GM21447 (cell line): ENCODE data around the gene TTLL5.

Experiments used
- ATAC-seq: cut with Tn5 transposase; IDR thresholded peaks from one replicate; pipeline ENCODE4 v1.9.1; 2021; ENCODE audit not compliant: unreplicated experiment

Gene TTLL5

DNA sequence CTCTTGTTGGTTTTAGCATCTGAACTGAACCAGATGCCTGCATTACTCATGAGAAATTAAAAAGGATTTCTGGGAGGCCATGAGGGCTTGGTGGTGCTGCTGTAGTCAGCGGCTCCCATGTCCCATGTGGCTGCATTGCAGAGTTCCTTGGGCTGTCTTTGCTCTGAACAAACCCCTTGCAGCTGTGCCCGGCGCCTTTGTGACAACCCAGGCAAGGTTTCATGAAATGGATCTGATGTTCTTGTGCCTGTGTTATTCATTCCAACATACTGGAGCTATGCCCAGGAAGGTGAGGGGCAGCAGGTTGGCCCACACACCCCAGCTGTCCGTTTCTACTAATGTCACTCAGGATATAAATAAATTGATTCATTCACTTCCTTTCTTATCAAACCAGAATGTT is 280.0 kb downstream of the TTLL5 start:
- ATAC-seq = no peak

GRCh38 chr14:75944607-75945241 is 283.7 kb downstream of the TTLL5 start:
- ATAC-seq = no peak

DNA sequence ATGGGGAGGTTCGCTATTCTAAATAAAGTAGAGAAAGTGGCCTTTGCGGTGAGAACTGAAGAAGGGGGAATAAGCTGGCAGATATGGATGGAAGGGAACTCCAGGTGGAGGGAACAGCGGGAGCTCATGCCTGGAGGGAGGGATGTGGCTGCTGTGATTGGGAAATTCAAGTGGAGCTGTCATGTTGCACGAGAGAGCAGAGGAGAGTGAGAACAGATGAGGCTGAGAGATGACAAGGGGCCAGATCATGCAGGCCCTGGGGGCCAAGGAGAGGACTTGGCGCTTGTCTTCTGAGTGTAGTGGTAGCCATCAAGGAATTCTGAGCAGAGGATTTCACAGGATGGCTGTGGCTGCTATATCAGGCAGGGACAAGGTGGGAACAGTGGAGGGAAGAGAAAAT is 285.7 kb downstream of the TTLL5 start:
- ATAC-seq = no peak

- no peak for ATAC-seq
These were observed 291.4 kb downstream of the TTLL5 start for GRCh38 chr14:75952489-75952888.

- ATAC-seq = no peak
These were observed 298.0 kb downstream of the TTLL5 start for GRCh38 chr14:75959031-75959430.

DNA sequence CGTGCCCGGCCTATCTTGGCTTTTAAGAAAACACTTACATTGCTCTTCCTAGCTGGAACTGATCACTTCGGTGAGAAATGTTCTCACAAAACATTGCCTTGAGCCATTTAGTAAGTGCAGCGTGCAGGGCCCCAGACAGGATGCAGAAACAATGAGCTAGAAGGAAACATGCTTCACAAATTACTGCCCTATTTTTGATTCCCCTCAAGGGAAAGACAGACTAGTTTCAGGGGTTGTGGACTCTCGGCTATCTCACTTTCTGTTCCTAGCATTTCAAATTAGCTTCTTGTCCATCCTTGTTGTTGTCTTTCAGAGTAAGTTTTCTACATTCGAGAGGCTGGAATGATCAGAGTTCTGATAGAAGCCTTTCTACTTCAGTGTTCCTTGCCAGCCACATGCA is 299.2 kb downstream of the TTLL5 start:
- peak; percentile 88 for ATAC-seq

- ATAC-seq = no peak
These were observed 300.6 kb downstream of the TTLL5 start for GRCh38 chr14:75961662-75962061.

GRCh38 chr14:75967866-75968265 is 306.8 kb downstream of the TTLL5 start:
- ATAC-seq = no peak

DNA sequence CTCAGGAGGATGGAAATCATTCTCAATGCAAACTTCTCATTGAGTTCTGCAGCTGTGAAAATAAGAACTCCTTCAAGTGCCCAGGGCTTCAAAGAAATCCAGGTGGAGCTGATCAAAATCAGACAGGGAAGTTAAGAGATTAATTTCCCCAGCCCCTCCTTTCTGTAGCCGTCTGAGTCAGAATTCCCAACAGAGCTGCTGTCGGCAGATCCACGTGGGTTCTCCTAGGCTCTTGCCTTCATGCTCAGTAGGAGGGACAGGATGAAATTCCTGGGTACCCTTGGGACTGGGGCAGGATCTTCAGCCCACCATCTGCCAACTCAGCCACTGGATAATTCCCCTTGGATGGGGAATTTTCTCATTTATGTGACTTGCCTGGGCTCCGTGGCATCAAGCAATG is 307.4 kb downstream of the TTLL5 start:
- no peak for ATAC-seq

DNA sequence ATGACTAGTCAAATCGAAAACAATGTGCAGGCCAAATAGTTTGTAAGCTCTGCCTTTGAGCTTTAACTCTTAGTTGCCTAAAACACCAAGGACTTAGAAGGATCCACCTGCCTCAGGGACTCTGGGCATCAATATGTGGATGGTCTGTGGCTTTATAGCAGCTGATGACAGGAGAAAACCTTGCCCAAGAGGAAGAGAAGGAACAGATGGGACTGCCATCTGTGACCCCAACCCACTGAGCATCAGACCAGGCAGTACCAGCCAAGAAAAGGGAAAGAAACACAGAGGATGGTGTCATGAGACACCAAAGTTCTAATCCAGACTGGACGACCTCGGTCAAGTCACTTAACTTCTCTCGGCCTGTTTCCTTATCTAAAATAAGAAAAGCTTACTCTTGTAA is 308.1 kb downstream of the TTLL5 start:
- ATAC-seq = no peak

DNA sequence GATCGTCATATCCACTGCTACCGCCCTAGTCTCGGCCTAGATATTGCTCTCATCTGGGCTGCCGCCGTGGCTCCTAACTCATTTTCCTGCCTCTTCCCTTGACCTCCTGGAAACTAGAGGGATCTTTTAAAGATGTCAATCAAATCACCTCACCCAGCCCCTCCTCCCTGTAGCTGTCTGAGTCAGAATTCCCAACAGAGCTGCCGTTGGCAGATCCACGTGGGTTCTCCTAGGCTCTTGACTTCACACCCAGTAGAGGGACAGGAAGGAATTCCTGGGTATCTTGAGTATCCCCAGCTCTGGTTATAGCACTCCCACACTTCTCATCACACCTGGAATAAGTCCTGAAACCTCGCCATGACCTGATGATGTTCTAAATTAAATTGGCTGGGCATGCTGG is 308.8 kb downstream of the TTLL5 start:
- no peak for ATAC-seq

- ATAC-seq = no peak
These were observed 309.9 kb downstream of the TTLL5 start for GRCh38 chr14:75970989-75971388.

- no peak for ATAC-seq
These were observed 310.5 kb downstream of the TTLL5 start for GRCh38 chr14:75971509-75971908.

- ATAC-seq = no peak
These were observed 311.9 kb downstream of the TTLL5 start for GRCh38 chr14:75972801-75973421.

- ATAC-seq = no peak
These were observed 316.0 kb downstream of the TTLL5 start for GRCh38 chr14:75976826-75977581.

GRCh38 chr14:75977582-75977943 is 316.5 kb downstream of the TTLL5 start:
- ATAC-seq = no peak

DNA sequence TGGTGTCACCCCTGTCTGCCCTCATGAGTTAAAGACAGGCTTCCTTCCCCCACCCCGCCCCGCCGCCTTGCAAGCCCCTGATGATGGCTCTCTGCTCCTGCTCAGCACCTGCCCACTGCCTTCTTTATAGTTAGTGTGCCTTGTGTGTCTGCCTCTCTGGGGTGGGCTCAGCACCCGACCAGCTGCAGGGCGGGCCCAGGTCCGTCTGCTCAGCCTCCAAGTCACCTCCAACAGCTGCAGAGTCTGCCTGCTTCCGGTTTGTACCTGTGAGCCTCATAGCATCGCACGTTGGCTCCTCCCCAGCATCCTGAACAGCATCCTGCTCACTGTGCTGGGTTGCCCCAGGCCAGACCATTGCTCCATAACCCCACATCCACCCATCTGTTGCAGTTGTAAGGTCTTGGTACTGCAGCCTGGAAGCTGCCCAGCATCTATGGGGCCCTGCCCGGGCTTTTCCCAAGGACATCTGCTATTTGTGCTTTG is 317.2 kb downstream of the TTLL5 start:
- ATAC-seq = no peak

- ATAC-seq = no peak
These were observed 318.1 kb downstream of the TTLL5 start for GRCh38 chr14:75979071-75979571.

- ATAC-seq = no peak
These were observed 318.9 kb downstream of the TTLL5 start for GRCh38 chr14:75979648-75980565.

DNA sequence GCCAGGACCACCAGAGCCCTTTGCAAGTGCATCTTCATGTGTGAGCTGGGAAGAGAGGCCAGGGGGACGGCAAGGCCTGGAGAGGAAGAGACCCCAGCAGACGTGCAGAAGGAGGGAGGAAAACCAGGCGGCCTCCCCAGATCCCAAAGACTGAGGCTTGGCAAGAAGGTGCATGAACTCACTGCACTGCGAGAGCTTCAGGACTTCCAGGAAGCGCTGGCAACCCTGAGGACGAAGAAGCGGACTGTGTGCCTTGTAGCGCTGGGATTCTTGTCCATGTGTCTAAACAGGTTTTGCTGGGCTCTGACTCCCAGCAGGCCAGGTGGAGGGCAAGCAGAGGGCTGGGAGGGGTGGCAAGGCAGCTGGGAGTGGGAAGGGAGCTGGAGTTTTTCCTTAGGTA is 319.8 kb downstream of the TTLL5 start:
- ATAC-seq = no peak
